ENCODE measurements around the gene PRR36.

DNA sequence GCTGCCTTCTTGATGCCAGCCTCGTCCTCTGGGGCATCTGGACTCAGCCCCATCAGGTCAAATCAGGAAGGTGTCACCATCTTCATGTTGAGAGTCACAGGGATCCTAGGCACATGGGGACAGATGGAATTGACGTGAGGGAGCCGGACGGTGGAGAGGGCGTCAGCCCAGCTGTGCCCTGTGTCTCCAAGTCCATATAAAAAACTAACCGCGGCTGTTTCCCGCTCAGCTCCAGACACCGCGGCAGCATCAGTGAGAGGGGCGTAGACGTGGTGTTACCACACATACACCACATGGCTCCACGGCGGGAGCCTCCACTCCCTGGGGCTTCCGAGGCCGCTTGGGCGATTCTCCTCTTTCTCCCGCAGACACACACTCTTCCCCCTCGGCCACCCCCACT is 5.6 kb upstream of the PRR36 start:
- no peak for TF ChIP-seq CTCF (IDR thresholded peaks at IDR 0.05)
- no peak for TF ChIP-seq POLR2A (IDR thresholded peaks at IDR 0.05)
